K562 (cell line): ENCODE data around the gene GRIK3.

Source experiments
- CTCF ChIP-seq, 3 experiments: IDR thresholded peaks in 2 of 3; conservative IDR thresholded peaks in 1 of 3; 2 replicates each; pipeline ENCODE4 v1.5.1; 2011 to 2012; ENCODE audit warnings: low read length in 3 of 3, mild to moderate bottlenecking in 3 of 3, control low read depth in 2 of 3, improper control_type of control experiment in 1 of 3, inconsistent platforms in 1 of 3, low read depth in 1 of 3, mixed read lengths in 1 of 3, moderate library complexity in 1 of 3; ENCODE audit not compliant: insufficient read depth in 2 of 3
- NCOR1 ChIP-seq: fragments of 450-650 bp; IDR thresholded peaks from 2 replicates; pipeline ENCODE4 v1.6.1; 2016; ENCODE audit warnings: mild to moderate bottlenecking, moderate library complexity
- PHF8 ChIP-seq: fragments of 200-600 bp; sonication (generic); IDR thresholded peaks from 2 replicates; pipeline ENCODE4 v1.6.1; 2012; ENCODE audit warnings: mixed run types, mild to moderate bottlenecking, inconsistent platforms, low read length, moderate library complexity, borderline replicate concordance
- POLR3G ChIP-seq: IDR thresholded peaks from 2 replicates; pipeline ENCODE4 v1.6.1; 2011; ENCODE audit not compliant: insufficient read length, insufficient replicate concordance; ENCODE audit errors: extremely low read depth
- PRMT5 ChIP-seq: sonication (generic); formaldehyde crosslinking; IDR thresholded peaks from 2 replicates; pipeline ENCODE4 v1.5.0; 2020; ENCODE audit warnings: missing genetic modification reagents
- SP1 ChIP-seq: sonication (generic); formaldehyde crosslinking; IDR thresholded peaks from 2 replicates; pipeline ENCODE4 v1.8.1; 2022; ENCODE audit warnings: mild to moderate bottlenecking, missing genetic modification reagents
- TEAD2 ChIP-seq: fragments of 450-650 bp; IDR thresholded peaks from 2 replicates; pipeline ENCODE4 v1.6.1; 2016; ENCODE audit warnings: missing genetic modification characterization, control low read depth, missing compliant biosample characterization
- TEAD4 ChIP-seq, 2 experiments: sonication (generic) in 1 of 2; formaldehyde crosslinking in 1 of 2; IDR thresholded peaks; 2 replicates each; pipeline versions ENCODE4 v1.6.1 to v1.8.0; 2012 to 2022; ENCODE audit warnings: borderline replicate concordance in 1 of 2, inconsistent platforms in 1 of 2, low read length in 1 of 2, mild to moderate bottlenecking in 1 of 2, missing genetic modification reagents in 1 of 2
- ZKSCAN1 ChIP-seq: fragments of 150-350 bp; IDR thresholded peaks from 2 replicates; pipeline ENCODE4 v1.6.1; 2016; ENCODE audit warnings: low read depth, low read length
- ZNF444 ChIP-seq: fragments of 250-450 bp; sonication (Bioruptor Pico); IDR thresholded peaks from 2 replicates; pipeline ENCODE4 v1.4.0; 2020; ENCODE audit warnings: mild to moderate bottlenecking, moderate library complexity
- TF ChIP-seq, protein P1 (sequence below): fragments of 450-650 bp; IDR thresholded peaks from one replicate; pipeline ENCODE4 v1.6.1; 2018; ENCODE audit warnings: mild to moderate bottlenecking, moderate library complexity; ENCODE audit not compliant: partially characterized antibody
- TF ChIP-seq, protein P2 (sequence below): fragments of 450-650 bp; IDR thresholded peaks from 2 replicates; pipeline ENCODE4 v1.6.1; 2014; ENCODE audit warnings: low read depth, mild to moderate bottlenecking, moderate library complexity, borderline replicate concordance
- TF ChIP-seq, protein P3 (sequence below): sonication (generic); formaldehyde crosslinking; IDR thresholded peaks from 2 replicates; pipeline ENCODE4 v1.8.1; 2022; ENCODE audit warnings: missing genetic modification reagents

- TF ChIP-seq, protein P1, sequence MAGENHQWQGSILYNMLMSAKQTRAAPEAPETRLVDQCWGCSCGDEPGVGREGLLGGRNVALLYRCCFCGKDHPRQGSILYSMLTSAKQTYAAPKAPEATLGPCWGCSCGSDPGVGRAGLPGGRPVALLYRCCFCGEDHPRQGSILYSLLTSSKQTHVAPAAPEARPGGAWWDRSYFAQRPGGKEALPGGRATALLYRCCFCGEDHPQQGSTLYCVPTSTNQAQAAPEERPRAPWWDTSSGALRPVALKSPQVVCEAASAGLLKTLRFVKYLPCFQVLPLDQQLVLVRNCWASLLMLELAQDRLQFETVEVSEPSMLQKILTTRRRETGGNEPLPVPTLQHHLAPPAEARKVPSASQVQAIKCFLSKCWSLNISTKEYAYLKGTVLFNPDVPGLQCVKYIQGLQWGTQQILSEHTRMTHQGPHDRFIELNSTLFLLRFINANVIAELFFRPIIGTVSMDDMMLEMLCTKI: no peak
- no peak for TF ChIP-seq CTCF (IDR thresholded peaks at IDR 0.05 in 2 of 3, conservative IDR thresholded peaks at IDR 0.05 in 1 of 3; ENCODE audit: insufficient read depth in 2 of 3, low read depth in 1 of 3, low read length in 3 of 3)
- no peak for TF ChIP-seq PRMT5
- TF ChIP-seq NCOR1: no peak
- TF ChIP-seq POLR3G: no peak
- TF ChIP-seq TEAD2 (tag): no peak
- TF ChIP-seq, protein P2, sequence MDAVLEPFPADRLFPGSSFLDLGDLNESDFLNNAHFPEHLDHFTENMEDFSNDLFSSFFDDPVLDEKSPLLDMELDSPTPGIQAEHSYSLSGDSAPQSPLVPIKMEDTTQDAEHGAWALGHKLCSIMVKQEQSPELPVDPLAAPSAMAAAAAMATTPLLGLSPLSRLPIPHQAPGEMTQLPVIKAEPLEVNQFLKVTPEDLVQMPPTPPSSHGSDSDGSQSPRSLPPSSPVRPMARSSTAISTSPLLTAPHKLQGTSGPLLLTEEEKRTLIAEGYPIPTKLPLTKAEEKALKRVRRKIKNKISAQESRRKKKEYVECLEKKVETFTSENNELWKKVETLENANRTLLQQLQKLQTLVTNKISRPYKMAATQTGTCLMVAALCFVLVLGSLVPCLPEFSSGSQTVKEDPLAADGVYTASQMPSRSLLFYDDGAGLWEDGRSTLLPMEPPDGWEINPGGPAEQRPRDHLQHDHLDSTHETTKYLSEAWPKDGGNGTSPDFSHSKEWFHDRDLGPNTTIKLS: no peak
- TF ChIP-seq SP1 (CRISPR knock-in tag): no peak
- no peak for TF ChIP-seq ZKSCAN1
- TF ChIP-seq, protein P3, sequence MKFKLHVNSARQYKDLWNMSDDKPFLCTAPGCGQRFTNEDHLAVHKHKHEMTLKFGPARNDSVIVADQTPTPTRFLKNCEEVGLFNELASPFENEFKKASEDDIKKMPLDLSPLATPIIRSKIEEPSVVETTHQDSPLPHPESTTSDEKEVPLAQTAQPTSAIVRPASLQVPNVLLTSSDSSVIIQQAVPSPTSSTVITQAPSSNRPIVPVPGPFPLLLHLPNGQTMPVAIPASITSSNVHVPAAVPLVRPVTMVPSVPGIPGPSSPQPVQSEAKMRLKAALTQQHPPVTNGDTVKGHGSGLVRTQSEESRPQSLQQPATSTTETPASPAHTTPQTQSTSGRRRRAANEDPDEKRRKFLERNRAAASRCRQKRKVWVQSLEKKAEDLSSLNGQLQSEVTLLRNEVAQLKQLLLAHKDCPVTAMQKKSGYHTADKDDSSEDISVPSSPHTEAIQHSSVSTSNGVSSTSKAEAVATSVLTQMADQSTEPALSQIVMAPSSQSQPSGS (CRISPR knock-in tag): no peak
- no peak for TF ChIP-seq TEAD4 (IDR thresholded peaks at IDR 0.05; ENCODE audit: low read length)
- no peak for TF ChIP-seq TEAD4 (CRISPR knock-in tag; IDR thresholded peaks at IDR 0.05; ENCODE audit: borderline replicate concordance)
- no peak for TF ChIP-seq ZNF444 (CRISPR knock-in tag)
- no peak for TF ChIP-seq PHF8
Observed at GRCh38 chr1:36908096-36908495, 126.2 kb downstream of the GRIK3 start.
